GM19455 (cell line): ENCODE data around the gene PLCB3.
"Not testable (repeated sequence)": the region's sequence is repeated elsewhere in the genome, so short reads cannot be mapped to it uniquely, and the experiment has no call there.

ENCODE experiments used
- ATAC-seq: cut with Tn5 transposase; IDR thresholded peaks from one replicate; pipeline ENCODE4 v1.9.1; 2021; ENCODE audit not compliant: unreplicated experiment

PLCB3 gene

GRCh38 chr11:64303109-64304031, 52.0 kb downstream of the PLCB3 start:
- no peak for ATAC-seq

- ATAC-seq = no peak
These were observed 52.6 kb downstream of the PLCB3 start for GRCh38 chr11:64304032-64304315.

GRCh38 chr11:64304316-64305072, 53.2 kb downstream of the PLCB3 start:
- peak; percentile 25 for ATAC-seq

DNA sequence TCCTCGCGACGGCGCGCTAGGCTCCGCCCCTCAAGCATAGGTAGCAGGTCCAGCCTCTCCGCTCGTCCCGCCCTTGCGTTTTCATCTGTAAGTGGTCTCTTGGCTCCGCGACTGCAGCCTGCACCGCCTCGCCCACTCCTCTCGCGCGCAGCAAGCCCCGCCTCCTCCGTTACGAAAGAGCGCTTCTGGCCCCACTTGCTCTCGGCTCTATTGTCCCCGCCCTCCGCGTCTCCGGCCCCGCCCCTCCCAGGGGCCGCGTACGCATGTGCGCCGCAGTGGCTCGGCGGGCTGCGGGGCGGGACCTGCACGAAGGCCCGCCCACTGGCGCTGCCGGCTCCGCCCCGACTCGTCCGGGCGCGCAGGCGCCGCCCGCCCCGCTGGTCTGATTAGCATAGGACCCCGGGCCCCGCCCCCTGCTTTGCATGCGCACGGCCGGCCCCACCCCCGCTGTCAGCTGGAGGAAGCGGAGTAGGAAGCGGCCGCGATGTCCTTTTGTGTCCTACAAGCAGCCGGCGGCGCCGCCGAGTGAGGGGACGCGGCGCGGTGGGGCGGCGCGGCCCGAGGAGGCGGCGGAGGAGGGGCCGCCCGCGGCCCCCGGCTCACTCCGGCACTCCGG, 53.9 kb downstream of the PLCB3 start, which contains the start of gene ESRRA:
Gene ESRRA (plus strand): TSS at position 450 of the 616 bp plus-strand sequence. CDS start 1,656 bp downstream, outside the sequence.
- peak; percentile 60 for ATAC-seq

DNA sequence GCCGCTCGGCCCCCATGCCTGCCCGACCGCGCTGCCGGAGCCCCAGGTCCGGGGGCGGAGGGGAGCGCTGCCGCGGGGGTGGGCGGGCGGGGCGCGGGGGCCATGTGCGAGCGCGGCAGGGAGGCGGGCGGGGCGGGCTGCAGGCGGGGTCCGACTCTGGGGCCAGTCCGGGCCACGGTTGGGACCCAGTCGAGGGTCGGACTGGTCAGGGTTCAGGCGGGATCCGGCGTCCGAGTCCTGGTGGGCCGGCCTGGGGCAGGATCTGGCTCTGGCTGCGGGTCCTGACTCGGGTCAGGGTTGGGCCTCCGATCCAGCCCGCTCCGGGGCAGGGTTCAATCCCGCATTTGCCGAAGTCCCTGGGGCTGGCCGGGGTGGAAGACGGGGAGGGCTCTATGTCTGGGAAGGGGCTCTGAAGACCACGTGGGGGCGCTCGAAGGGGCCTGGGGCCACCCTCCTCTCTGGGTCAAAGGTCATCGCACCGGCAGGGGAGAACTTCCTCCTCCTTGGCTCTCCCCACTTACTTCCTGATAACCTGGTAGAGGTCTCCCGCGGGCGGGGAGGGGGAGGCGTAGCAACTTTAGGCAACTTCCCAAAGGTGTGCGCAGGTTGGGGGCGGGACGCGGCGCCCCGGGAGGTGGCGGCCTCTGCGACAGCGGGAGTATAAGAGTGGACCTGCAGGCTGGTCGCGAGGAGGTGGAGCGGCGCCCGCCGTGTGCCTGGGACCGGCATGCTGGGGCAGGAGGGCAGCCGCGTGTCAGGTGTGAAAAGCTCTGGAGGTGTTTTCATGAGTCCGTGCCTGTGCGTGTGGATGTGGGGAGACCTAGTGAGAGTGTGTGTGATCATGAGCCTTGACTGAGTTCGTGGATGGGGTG, 54.6 kb downstream of the PLCB3 start:
- ATAC-seq = peak; percentile 32

DNA sequence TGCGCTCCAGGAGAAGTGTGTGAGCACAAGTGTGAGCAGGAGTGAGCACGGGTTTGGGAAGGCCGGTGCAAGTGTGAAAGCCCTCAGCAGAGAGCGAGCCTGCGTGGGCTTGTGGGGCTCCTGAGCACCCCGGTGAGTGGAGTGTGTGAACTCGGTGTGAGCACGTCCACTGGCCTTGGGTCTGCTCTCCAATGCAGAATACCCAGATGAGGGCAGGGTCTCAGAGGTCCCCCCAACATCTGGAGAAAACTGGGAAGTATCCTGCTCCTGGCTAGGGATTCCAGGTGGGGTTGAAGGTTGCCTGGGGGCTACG, 55.2 kb downstream of the PLCB3 start:
- no peak for ATAC-seq

- no peak for ATAC-seq
These were observed 55.7 kb downstream of the PLCB3 start for GRCh38 chr11:64306876-64307622.

DNA sequence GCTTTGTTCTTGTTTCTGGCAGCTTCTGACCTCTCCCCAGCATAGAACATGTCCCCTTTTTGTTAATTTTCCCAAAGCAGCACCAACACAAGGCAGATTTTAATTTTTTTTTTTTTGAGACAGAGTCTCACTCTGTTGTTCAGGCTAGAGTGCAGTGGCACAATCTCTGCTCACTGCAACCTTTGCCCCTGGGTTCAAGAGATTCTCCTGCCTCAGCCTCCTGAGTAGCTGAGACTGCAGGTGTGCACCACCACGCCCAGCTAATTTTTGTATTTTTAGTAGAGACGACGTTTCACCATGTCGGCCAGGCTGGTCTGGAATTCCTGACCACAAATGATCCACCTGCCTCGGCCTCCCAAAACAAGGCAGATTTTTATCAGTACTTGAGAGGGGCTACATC, 56.5 kb downstream of the PLCB3 start:
- not testable (repeated sequence) for ATAC-seq

- ATAC-seq = no peak
These were observed 61.6 kb downstream of the PLCB3 start for GRCh38 chr11:64312947-64313346.

DNA sequence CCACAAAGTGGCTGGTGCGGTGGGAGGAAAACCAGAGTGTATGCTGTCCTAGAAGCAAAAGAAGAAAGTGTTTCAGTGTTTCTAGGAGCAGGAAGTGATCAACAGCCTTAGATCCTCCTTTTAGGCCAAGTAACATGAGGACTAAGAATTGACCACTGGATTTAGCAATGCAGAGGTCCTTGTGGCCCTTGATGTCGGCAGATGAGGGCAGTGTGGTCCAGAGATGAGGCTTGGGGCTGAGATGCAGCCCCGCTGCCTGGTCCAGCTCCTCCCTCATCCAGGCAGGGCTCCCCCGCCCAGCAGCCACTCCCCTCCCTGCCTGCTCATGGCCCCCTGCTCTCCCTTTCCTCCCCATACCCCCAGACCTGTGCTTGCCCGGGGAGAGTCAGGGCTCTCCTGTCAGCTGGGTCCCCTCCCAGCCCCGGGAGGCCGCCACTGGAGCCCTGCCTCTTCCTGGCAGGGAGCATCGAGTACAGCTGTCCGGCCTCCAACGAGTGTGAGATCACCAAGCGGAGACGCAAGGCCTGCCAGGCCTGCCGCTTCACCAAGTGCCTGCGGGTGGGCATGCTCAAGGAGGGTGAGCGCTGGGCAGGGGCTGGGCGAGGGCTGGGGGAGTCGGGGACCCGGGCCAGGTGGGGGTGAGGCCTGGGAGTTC, 62.3 kb downstream of the PLCB3 start:
- ATAC-seq = no peak

DNA sequence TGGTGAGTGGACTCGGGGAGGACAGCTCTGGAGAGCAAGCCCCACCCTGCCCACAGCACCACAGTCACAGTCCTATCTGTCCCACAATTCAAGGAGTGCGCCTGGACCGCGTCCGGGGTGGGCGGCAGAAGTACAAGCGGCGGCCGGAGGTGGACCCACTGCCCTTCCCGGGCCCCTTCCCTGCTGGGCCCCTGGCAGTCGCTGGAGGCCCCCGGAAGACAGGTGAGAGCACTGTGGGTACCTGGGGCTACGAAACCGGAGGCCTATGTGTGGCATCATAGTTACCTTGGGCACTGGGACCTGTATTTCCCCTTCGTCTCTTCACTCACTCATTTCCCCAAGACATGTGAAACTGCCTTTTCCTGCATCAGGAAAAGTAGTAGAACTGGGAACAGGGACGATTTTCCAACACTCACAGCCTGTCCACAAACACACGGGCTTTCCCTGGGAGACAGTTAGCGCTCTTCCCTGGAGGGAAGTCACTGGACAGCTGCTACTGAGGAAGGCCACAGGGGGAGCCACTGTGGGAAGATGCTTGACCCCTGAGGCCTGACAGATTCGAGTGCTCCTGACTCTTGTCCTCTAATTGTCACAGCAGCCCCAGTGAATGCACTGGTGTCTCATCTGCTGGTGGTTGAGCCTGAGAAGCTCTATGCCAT, 62.9 kb downstream of the PLCB3 start:
- ATAC-seq = no peak

GRCh38 chr11:64314805-64315561, 63.7 kb downstream of the PLCB3 start:
- ATAC-seq = no peak

GRCh38 chr11:64315667-64316526, 64.6 kb downstream of the PLCB3 start:
- ATAC-seq = not testable (repeated sequence)

DNA sequence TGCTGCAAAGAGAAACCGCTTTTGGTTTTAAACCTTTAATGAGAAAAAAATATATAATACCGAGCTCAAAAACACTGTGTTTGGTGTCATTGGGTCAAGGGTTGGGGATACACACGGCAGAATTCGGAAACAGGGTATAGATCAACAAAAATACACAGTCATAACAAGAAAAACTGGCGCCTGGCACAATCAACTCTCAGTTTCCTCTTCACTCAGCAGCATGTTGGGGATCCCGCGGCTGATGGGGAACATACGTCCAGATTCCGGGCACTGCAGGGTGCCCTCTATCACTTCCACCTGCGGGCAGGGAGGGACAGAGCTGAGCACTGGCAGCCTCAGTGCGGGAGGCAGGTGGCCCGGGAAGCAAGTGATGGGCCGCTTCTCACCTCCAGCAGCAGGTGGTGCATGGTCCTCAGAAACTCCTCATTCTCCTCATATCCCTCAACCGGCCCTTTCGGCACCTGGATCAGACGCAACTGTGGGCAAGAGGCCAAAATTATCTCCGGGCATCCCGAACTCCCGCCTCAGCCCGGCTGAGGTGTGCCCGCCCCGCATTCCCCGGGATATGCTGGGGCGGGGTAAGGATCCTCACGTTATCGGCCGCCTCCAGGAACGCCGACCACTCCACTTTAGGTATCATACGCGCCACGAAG, 65.5 kb downstream of the PLCB3 start:
- no peak for ATAC-seq

DNA sequence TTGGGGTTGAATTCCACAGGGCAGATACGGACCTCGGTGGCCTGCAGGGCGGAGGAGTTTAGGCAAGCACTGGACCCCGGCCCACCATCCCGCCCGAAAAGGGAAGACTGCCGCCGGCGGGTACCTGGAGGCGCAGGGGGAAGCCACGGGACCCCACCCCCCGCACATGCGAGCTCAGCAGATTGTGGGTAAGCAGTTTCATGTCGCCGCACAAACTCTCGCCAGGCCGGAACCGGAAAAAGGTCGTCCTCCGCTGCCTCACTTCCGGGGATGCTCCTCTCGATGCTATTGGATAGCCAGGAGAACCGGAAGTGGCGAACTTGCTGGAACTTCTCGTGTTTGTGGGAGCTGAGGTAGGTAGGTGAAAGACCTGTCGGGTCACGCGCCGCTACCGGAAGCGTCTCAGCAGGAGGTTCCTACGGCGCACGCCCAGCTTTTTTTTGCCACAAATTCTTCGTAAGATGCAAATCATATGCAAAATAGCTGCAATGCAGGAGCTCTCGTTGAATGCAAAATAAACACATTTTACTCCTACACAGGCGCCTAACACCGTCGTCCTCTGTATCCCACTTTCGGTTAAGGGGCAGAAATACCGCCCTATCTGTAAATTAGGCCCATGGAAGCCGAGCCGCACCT, 66.1 kb downstream of the PLCB3 start, which contains the start of gene TRMT112:
Gene TRMT112 (minus strand): TSS at position 235 of the 636 bp plus-strand sequence. CDS start 33 bp downstream, at position 202.
- peak; percentile 64 for ATAC-seq
